Measurements from ENCODE around the gene VPS37D. TPM values are rescaled to one million over a fixed set of nuclear protein-coding genes. Genes with fewer than 3 reads are reported as not detected.

Gene VPS37D
- total RNA-seq, 1 donor from 2014 or later, result 1.3 TPM

DNA sequence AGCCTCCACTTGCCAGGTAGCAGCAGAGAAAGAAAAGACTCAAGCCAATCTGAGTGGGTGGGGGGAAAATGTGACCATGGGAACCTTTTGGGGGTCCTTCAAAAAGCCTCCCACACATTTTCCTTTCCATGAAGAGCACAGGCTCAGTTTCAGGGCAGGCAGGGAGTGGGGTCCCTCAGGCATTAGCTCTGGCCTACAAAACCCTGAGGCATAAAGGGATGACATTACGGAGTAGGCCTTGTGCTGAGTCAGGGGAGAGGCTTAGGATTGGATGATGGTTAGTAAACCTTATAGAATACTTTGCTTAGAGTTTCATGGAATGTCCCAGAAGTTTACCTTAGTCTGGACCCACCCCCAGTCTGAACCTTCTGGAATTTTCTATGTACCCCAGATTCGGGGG is 12.1 kb downstream of the VPS37D start:
- intact Hi-C loops (cut with DNase I), result no loop called here

DNA sequence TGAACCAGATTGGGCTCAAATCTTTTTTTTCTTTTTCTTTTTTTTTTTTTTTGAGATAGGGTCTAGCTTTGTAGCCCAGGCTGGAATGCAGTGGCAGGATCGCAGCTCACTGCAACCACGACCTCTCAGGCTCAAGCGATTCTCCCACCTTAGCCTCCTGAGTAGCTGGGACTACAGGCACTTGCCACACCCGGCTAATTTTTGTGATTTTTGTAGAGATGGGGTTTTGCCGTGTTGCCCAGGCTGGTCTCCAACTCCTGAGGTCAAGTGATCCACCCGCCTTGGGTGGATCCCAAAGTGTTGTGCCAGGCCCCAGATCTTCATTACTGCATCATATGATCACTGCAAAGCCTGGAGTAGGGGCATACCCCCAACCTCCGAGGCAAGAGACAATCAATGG is 12.9 kb downstream of the VPS37D start:
- Histone ChIP-seq H3K4me3 (no peak overlapping the region), H3K27me3 (no peaks in the 10 kb centered on the region), H3K27ac (no peak overlapping the region), H3K4me1 (peaks cover 7 to 23% of the 10 kb centered on the region in 2 donors), H3K36me3 (peaks cover 14 to 19% of the 10 kb centered on the region in 2 donors), H3K9me3 (no peaks in the 10 kb centered on the region)
- DNase-seq (ENCODE audit: low spot score in 2 of 2), result no peak
- TF ChIP-seq, protein P1, sequence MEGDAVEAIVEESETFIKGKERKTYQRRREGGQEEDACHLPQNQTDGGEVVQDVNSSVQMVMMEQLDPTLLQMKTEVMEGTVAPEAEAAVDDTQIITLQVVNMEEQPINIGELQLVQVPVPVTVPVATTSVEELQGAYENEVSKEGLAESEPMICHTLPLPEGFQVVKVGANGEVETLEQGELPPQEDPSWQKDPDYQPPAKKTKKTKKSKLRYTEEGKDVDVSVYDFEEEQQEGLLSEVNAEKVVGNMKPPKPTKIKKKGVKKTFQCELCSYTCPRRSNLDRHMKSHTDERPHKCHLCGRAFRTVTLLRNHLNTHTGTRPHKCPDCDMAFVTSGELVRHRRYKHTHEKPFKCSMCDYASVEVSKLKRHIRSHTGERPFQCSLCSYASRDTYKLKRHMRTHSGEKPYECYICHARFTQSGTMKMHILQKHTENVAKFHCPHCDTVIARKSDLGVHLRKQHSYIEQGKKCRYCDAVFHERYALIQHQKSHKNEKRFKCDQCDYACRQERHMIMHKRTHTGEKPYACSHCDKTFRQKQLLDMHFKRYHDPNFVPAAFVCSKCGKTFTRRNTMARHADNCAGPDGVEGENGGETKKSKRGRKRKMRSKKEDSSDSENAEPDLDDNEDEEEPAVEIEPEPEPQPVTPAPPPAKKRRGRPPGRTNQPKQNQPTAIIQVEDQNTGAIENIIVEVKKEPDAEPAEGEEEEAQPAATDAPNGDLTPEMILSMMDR (IDR thresholded peaks at IDR 0.05), result no peak
- intact Hi-C loops (cut with DNase I), result no loop called here

More for the DNA sequence above, 12.1 kb downstream of the VPS37D start:
- H3K36me3 ChIP-seq, result peaks cover 14 to 19% of the 10 kb centered on the region in 2 donors
- no peak for DNase-seq (ENCODE audit: low spot score in 2 of 2)
- no peaks in the 10 kb centered on the region for H3K9me3 ChIP-seq
- no peak overlapping the region for H3K4me3 ChIP-seq
- no peaks in the 10 kb centered on the region for H3K27me3 ChIP-seq
- peaks cover 7 to 23% of the 10 kb centered on the region in 2 donors for H3K4me1 ChIP-seq
- no peak overlapping the region for H3K27ac ChIP-seq
- TF ChIP-seq, protein P1 (IDR thresholded peaks at IDR 0.05), result no peak

DNA sequence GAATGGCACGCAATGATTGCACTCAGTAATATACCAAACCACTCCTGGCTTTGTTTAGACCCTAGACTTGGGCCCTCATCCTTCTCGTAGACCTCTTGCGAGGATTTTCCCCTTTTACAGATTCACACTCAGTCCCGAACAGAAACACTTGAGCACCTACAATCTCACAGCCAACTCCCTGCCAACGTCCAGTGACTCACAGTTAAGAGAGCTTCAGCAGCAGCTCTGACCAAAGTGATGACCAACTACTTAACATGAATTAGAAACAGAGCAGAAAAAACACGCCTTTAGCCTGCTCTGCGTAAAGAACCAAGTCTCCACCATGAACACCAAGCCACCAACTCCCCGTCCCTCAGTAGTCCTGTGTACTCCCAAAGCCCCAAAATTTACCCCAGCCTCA is 13.4 kb downstream of the VPS37D start:
- Histone ChIP-seq H3K4me1 (peaks cover 7 to 23% of the 10 kb centered on the region in 2 donors), H3K9me3 (no peaks in the 10 kb centered on the region), H3K4me3 (no peak overlapping the region), H3K27me3 (no peaks in the 10 kb centered on the region), H3K27ac (no peak overlapping the region), H3K36me3 (peaks cover 14 to 19% of the 10 kb centered on the region in 2 donors)
- intact Hi-C loops (cut with DNase I), result no loop called here
- no peak for DNase-seq (ENCODE audit: low spot score in 2 of 2)
- TF ChIP-seq, protein P1 (IDR thresholded peaks at IDR 0.05), result no peak

DNA sequence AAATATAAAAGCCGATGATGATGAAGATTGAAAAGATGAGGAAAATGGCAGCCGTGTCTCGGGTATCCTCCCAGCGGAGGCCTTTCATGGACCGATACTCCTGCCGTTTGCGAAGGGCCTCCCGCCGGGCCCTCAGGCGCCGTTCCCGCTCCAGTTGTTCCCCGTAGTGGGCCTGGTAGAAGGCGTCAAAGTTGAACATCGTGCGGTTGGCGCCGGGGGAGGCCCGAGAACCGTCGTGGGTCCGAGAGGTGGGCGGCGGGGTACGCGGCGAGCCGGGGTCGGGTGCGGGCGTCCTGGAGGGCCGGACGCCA is 15.1 kb downstream of the VPS37D start:
- intact Hi-C loops (cut with DNase I), result loop anchor here (1.0 to 2.0 kb wide), 2 partner anchors 14 to 36 kb away; partner anchors contain the start of gene STX1A
- Histone ChIP-seq H3K4me1 (peaks cover 7 to 23% of the 10 kb centered on the region in 2 donors), H3K27ac (peak overlapping the region; percentile 86 to 90), H3K27me3 (no peaks in the 10 kb centered on the region), H3K36me3 (peaks cover 17 to 28% of the 10 kb centered on the region in 2 donors), H3K9me3 (no peaks in the 10 kb centered on the region), H3K4me3 (peak overlapping the region; percentile 82 to 99)
- TF ChIP-seq, protein P1 (IDR thresholded peaks at IDR 0.05), result no peak
- no peak for DNase-seq (ENCODE audit: low spot score in 2 of 2)

DNA sequence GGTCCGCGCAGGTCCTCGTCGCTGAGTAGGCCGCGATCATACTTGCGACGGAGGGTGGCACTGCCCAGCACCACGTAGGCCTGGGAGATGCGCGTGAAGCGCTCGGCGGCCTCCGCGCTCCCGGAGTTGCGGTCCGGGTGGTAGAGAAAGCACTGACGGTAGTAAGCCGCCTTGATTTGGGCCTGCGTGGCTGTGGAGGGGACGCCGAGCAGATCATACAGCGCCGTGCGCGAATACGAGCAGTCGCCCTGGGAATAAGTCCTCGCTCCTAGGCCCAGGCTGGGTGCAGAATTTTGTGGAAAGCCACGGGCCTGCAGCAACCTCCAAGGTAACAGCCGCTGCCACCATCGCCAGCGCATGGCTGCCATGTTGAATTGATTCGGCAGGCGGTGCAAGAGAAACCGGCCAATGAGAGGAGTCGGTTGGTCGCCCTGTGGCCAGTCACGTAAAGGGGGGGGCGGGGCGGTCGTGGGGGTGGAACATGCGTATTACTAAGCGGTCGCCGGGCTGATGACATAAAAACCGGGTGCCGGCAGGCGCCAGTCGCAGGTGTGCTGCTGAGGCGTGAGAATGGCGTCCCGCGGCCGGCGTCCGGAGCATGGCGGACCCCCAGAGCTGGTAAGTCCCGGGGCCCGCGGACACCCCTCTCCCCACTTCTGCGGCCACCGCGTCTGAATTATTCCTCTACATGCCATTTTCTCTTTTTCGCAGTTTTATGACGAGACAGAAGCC is 15.6 kb downstream of the VPS37D start, which contains the start of the genes BUD23 and DNAJC30:
Gene BUD23, plus strand, starts transcription at position 542 of the 732 bp plus-strand sequence. Its CDS starts 29 bp downstream, at position 571.
Gene DNAJC30, minus strand, starts transcription at position 398 of the 732 bp plus-strand sequence. Its CDS starts 30 bp downstream, at position 368.
- Histone ChIP-seq H3K27ac (peak within 1 kb of the TSS; percentile 86 to 90), H3K4me1 (peaks cover 7 to 23% of the 10 kb centered on the region in 2 donors), H3K9me3 (no peaks in the 10 kb centered on the region), H3K36me3 (peaks cover 17 to 27% of the 10 kb centered on the region in 2 donors), H3K4me3 (peak within 1 kb of the TSS; percentile 82 to 99), H3K27me3 (no peaks in the 10 kb centered on the region)
- TF ChIP-seq, protein P1 (IDR thresholded peaks at IDR 0.05), result peak; percentile 5 to 31 (median 8)
- DNase-seq (ENCODE audit: low spot score in 2 of 2), result peak; percentile 88 to 98
- intact Hi-C loops (cut with DNase I), result loop anchor here (1.0 to 2.0 kb wide), 2 partner anchors 15 to 36 kb away; partner anchors contain the start of gene STX1A
